GM23338 (cell line): ENCODE measurements around the gene COL16A1.

Experiments
- EZH2 ChIP-seq: fragments of 200-600 bp; sonication (generic); IDR thresholded peaks from one replicate; pipeline ENCODE4 v1.8.0; 2017; ENCODE audit warnings: antibody characterized with exemption, mild to moderate bottlenecking, low read depth; ENCODE audit not compliant: unreplicated experiment
- EZH2phosphoT487 ChIP-seq: fragments of 200-600 bp; sonication (generic); IDR thresholded peaks from one replicate; pipeline ENCODE4 v1.8.1; 2018; ENCODE audit warnings: antibody characterized with exemption; ENCODE audit not compliant: unreplicated experiment

DNA sequence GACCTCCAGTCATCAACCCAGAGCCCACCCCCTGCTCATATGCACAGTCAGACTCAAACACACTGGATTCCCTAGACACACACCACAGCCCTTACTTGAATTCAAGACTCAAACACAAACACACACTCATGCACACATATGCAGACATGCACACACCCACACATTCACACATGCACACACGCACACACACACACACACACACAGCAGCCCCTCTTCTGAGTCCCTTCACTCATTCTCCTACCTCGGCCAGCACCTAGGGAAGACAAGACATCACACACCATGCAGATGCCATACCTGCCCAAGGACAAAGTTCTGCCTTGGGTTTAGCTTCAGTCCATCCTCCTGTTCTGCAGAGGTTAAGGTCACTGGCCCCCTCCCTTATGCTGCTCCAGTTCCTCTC, 87.9 kb downstream of the COL16A1 start:
- TF ChIP-seq EZH2phosphoT487 (no peak), EZH2 (no peak)
